SK-N-SH (cell line): ENCODE results near the gene SIX4.

Source experiments
- NRF1 ChIP-seq: IDR thresholded peaks from 2 replicates; pipeline ENCODE4 v1.6.1; 2012; ENCODE audit warnings: low read depth, mild to moderate bottlenecking, low read length
- TF ChIP-seq, protein P1 (sequence below): fragments of 200-600 bp; sonication (generic); IDR thresholded peaks from 2 replicates; pipeline ENCODE4 v1.6.1; 2017; ENCODE audit warnings: antibody characterized with exemption, mild to moderate bottlenecking, moderate library complexity

DNA sequence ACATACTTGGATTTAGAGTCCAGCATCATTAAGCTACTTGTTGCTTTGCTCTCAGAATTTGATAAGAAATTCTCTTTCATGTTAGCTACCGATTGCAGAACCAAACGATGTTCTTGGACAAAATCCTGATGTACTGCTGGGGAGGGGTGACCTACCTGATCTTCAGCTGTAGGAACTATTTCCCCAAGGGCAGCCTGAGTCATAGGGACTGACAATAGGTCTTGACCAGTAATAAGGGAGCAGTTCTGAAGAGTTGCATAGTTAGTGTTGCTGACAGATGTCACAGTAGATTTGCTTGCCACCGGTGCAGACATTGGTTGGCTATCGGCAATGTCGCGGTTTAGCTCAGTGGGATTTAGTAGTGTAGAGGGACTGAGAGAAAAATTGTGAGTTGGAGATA is 10.6 kb downstream of the SIX4 start:
- no peak for TF ChIP-seq NRF1
- TF ChIP-seq, protein P1, sequence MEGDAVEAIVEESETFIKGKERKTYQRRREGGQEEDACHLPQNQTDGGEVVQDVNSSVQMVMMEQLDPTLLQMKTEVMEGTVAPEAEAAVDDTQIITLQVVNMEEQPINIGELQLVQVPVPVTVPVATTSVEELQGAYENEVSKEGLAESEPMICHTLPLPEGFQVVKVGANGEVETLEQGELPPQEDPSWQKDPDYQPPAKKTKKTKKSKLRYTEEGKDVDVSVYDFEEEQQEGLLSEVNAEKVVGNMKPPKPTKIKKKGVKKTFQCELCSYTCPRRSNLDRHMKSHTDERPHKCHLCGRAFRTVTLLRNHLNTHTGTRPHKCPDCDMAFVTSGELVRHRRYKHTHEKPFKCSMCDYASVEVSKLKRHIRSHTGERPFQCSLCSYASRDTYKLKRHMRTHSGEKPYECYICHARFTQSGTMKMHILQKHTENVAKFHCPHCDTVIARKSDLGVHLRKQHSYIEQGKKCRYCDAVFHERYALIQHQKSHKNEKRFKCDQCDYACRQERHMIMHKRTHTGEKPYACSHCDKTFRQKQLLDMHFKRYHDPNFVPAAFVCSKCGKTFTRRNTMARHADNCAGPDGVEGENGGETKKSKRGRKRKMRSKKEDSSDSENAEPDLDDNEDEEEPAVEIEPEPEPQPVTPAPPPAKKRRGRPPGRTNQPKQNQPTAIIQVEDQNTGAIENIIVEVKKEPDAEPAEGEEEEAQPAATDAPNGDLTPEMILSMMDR, result no peak
